22Rv1 (cell line): ENCODE results near the gene MORN5.

ENCODE experiments used
- ZFX ChIP-seq: fragments of 450-650 bp; IDR thresholded peaks from 2 replicates; pipeline ENCODE4 v1.6.1; 2017; ENCODE audit warnings: antibody characterized with exemption, borderline replicate concordance
- TF ChIP-seq, protein P1 (sequence below): fragments of 450-650 bp; IDR thresholded peaks from 2 replicates; pipeline ENCODE4 v1.5.1; 2017; ENCODE audit warnings: mild to moderate bottlenecking

DNA sequence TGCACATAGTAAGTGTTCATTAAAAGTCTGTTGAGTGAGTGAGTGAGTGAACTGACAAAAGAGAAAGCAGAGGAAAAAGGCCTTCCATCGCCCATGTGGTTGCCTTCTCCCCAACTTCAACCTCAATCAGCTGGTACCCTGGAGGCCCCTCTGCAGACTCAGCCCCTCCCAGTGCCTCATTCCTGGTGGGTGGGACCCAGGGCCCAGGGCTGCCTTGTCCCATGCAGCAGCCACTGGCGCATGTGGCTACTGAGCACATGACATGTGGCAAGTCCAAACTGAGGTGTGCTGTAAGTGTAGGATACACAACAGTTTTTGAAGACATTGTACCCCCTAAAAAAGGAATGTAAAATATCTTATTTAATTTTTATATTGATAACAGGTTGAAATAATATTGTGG is 29.7 kb upstream of the MORN5 start:
- TF ChIP-seq, protein P1, sequence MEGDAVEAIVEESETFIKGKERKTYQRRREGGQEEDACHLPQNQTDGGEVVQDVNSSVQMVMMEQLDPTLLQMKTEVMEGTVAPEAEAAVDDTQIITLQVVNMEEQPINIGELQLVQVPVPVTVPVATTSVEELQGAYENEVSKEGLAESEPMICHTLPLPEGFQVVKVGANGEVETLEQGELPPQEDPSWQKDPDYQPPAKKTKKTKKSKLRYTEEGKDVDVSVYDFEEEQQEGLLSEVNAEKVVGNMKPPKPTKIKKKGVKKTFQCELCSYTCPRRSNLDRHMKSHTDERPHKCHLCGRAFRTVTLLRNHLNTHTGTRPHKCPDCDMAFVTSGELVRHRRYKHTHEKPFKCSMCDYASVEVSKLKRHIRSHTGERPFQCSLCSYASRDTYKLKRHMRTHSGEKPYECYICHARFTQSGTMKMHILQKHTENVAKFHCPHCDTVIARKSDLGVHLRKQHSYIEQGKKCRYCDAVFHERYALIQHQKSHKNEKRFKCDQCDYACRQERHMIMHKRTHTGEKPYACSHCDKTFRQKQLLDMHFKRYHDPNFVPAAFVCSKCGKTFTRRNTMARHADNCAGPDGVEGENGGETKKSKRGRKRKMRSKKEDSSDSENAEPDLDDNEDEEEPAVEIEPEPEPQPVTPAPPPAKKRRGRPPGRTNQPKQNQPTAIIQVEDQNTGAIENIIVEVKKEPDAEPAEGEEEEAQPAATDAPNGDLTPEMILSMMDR, result no peak
- no peak for TF ChIP-seq ZFX
